ENCODE results near the gene GAL3ST2. TPM values are rescaled to one million over a fixed set of nuclear protein-coding genes. Genes with fewer than 3 reads are reported as not detected.
A peak's percentile ranks its signal among the peaks of the same experiment; 100 is the strongest.

GAL3ST2 gene
- total and polyA plus RNA-seq, 7 donors, result 0.14 to 0.16 TPM; not detected in 5

DNA sequence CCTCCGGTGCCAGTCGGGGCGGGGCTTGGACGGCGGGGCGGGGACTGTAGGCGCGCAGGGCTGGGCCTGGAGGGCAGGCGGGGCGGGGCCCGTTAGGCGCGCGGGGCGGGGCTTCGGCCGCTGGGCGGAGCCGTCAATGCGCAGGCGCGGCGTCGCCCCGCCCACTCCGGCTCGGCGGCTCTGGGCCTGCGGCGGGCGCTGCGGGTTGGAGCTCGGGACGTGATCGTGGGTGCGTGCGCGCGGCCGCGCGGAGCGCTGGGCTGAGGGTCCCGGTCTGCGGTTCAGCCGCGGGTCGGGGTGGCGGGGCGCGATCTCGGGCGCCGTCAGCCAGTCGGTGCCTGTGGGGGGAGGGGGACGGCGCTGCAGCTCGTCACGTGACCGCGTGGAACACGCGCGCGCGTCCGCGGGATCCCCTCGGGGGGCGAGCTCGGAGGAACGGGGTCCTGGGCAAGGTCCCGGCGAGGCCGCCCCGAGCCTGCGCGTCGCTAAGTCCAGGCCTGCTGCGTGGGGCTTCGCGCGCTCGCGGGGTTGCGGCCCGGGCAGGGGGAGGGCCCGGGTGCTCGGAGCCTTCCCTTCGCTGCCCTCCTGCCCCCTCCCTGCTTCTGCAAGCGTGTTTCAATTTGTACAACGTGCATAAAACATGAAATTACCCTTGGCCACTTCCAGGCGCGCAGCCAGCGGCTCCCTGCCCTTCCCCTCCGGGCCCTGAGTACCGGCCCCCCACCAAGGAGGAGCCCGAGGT, 42.0 kb upstream of the GAL3ST2 start, which contains the start of gene D2HGDH:
Gene D2HGDH, plus strand, starts transcription at position 164 of the 742 bp plus-strand sequence. CDS start 595 bp downstream, outside the sequence.
- no peak for TF ChIP-seq CTCF (IDR thresholded peaks at IDR 0.05)
- intact Hi-C loops (cut with DNase I), result loop anchor here (5.0 to 10.0 kb wide), 4 partner anchors 47 to 880 kb away; partner anchors contain the start of gene DTYMK (in 1 of the 2)
- Histone ChIP-seq H3K4me1 (peaks cover 4% of the 10 kb centered on the region), H3K9me3 (no peaks in the 10 kb centered on the region), H3K36me3 (ENCODE audit: insufficient read depth in 1 of 2, low read depth in 1 of 2) (peaks cover 0 to 12% of the 10 kb centered on the region in 2 donors), H3K27me3 (ENCODE audit: insufficient read depth in 3 of 3, low read length in 2 of 3) (no peaks in the 10 kb centered on the region), H3K4me3 (peak within 1 kb of the TSS; percentile 92), H3K27ac (peak within 1 kb of the TSS; percentile 89)
- WGBS, 3 donors, result 0 to 1% (median 0%) methylated on average over 48 to 98 of the region's 98 CpGs
- peak; percentile 93 to 96 (median 94) for ATAC-seq
- DNase-seq, result peak; percentile 95 to 97

GRCh38 chr2:241736111-241736510, 40.5 kb upstream of the GAL3ST2 start:
- no peaks in the 10 kb centered on the region for H3K27me3 ChIP-seq (ENCODE audit: insufficient read depth in 3 of 3, low read length in 2 of 3)
- TF ChIP-seq CTCF (IDR thresholded peaks at IDR 0.05), result no peak
- H3K4me3 ChIP-seq, result no peak overlapping the region
- peaks cover 0 to 13% of the 10 kb centered on the region in 2 donors for H3K36me3 ChIP-seq (ENCODE audit: insufficient read depth in 1 of 2, low read depth in 1 of 2)
- DNase-seq (no peak), ATAC-seq (no peak)
- intact Hi-C loops (cut with DNase I), result loop anchor here in 1 of 2 donors (5.0 to 10.0 kb wide), 2 partner anchors 141 to 881 kb away; no protein-coding TSS in a partner anchor
- no peak overlapping the region for H3K27ac ChIP-seq
- peaks cover 4% of the 10 kb centered on the region for H3K4me1 ChIP-seq
- H3K9me3 ChIP-seq, result no peaks in the 10 kb centered on the region
- 85 to 95% (median 88%) methylated on average over 3 of the region's 3 CpGs for WGBS, 3 donors

DNA sequence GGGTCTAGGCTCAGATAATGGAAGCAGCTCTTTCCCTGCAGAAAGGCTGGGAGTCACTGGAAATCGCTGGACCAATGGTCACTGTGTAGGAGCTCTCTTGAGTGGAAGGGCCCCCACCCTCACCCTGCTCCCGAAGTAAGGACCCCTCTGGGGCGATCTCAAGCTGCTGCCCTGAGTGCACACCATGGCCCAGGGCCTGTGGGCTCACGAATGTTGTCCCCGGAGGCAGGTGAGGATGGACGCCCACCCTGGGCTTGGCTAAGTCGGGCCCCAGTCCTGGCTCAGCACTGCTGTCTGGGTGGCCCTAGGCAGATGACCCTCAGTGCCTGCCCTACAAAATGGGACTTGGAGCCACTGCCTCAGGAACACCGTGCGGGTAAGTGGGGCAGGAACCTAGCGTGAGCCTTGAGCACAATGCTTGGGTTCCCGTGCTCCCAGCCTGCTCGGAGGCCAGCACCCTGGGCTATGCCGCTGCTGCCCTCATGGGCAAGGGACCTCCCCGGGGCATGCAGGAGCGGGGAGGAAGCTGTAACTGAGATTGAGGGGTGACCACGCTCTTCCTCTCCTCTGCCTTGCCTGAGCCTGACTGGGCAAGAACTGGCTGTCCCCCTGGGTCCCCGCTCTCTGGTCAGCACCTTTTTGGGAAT, 38.5 kb upstream of the GAL3ST2 start:
- Histone ChIP-seq H3K27me3 (ENCODE audit: insufficient read depth in 3 of 3, low read length in 2 of 3) (no peaks in the 10 kb centered on the region), H3K36me3 (ENCODE audit: insufficient read depth in 1 of 2, low read depth in 1 of 2) (peaks cover 0 to 14% of the 10 kb centered on the region in 2 donors), H3K9me3 (no peaks in the 10 kb centered on the region), H3K27ac (no peak overlapping the region), H3K4me1 (peaks cover 4% of the 10 kb centered on the region), H3K4me3 (no peak overlapping the region)
- DNase-seq (no peak), ATAC-seq (no peak)
- 92 to 94% (median 93%) methylated on average over 16 to 17 of the region's 17 CpGs for WGBS, 3 donors
- TF ChIP-seq CTCF (IDR thresholded peaks at IDR 0.05), result no peak
- intact Hi-C loops (cut with DNase I), result loop anchor here in 1 of 2 donors (5.0 to 10.0 kb wide), 2 partner anchors 139 to 883 kb away; no protein-coding TSS in a partner anchor

DNA sequence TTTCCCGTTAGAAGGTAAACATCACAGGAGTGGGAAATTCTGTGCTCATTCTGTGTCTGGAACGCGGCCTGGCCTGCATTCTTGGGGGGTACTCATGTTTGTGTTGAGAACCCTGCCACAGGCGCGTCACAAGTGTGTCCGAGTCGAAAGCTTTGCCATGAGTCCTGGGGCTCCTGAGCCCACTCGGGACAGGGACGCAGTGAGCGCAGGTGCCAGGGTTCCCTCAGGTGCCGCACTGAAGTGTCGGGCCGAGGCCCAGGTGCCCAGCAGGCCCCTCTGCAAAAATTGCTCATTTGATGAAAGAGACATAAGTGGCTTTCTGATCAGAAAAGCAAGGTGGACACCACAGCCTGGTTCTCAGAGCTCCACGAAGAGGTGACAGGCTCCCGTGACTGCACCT, 37.4 kb upstream of the GAL3ST2 start:
- 91 to 93% (median 92%) methylated on average over 15 of the region's 15 CpGs for WGBS, 3 donors
- Histone ChIP-seq H3K9me3 (no peaks in the 10 kb centered on the region), H3K27ac (no peak overlapping the region), H3K36me3 (ENCODE audit: insufficient read depth in 1 of 2, low read depth in 1 of 2) (peaks cover 0 to 24% of the 10 kb centered on the region in 2 donors), H3K27me3 (ENCODE audit: insufficient read depth in 3 of 3, low read length in 2 of 3) (no peaks in the 10 kb centered on the region), H3K4me3 (no peak overlapping the region), H3K4me1 (no peaks in the 10 kb centered on the region)
- DNase-seq (no peak), ATAC-seq (no peak)
- intact Hi-C loops (cut with DNase I), result loop anchor here in 1 of 2 donors (5.0 to 10.0 kb wide), 2 partner anchors 138 to 884 kb away; no protein-coding TSS in a partner anchor
- no peak for TF ChIP-seq CTCF (IDR thresholded peaks at IDR 0.05)

Data from psoas muscle (tissue), 8 donors.